Ascending aorta (tissue), 2 donors: ENCODE measurements around the gene GGA1. TPM values are rescaled to one million over a fixed set of nuclear protein-coding genes. Genes with fewer than 3 reads are reported as not detected.
"Not testable (repeated sequence)": the region's sequence is repeated elsewhere in the genome, so short reads cannot be mapped to it uniquely, and the experiment has no call there.

Source experiments
- DNase-seq, 2 donors: peaks; one replicate each; pipeline ENCODE4 v3.0.0-alpha.2; 2019; ENCODE audit warnings: low spot score in 2 of 2
- H3K27ac ChIP-seq, 2 donors: fragments of 200-600 bp; sonication (generic); one replicate each; pipeline ENCODE4 v1.5.1; 2016 to 2017; ENCODE audit warnings: mild to moderate bottlenecking in 1 of 2
- H3K27me3 ChIP-seq: fragments of 200-600 bp; sonication (generic); one replicate; pipeline ENCODE4 v1.5.1; 2017
- H3K36me3 ChIP-seq, 2 donors: fragments of 200-600 bp; sonication (generic); one replicate each; pipeline ENCODE4 v1.5.1; 2016
- H3K4me1 ChIP-seq, 2 donors: fragments of 200-600 bp; sonication (generic); one replicate each; pipeline ENCODE4 v1.5.1; 2016 to 2017; ENCODE audit warnings: mild to moderate bottlenecking in 1 of 2
- H3K4me3 ChIP-seq, 2 donors: fragments of 200-600 bp; sonication (generic); one replicate each; pipeline ENCODE4 v1.5.1; 2016 to 2017; ENCODE audit warnings: mild to moderate bottlenecking in 1 of 2
- H3K9me3 ChIP-seq, 2 donors: fragments of 200-600 bp; sonication (generic); one replicate each; pipeline ENCODE4 v1.5.1; 2016
- intact Hi-C: fragments of 100-400 bp; cut with DNase I; formaldehyde crosslinking; loops from one replicate; pipeline ENCODE4 v1.15.1; 2023
- total RNA-seq: library from RNA; depleted of rRNA; stranded (reverse); fragments of >200 nt; gene quantifications from one replicate; pipeline ENCODE4 v1.1.0, GENCODE V29; 2016
- TF ChIP-seq, protein P1 (sequence below), 3 experiments: fragments of 200-600 bp in 2 of 3; fragments of 450-650 bp in 1 of 3; sonication (generic) in 2 of 3; IDR thresholded peaks; one replicate each; pipeline ENCODE4 v1.5.1; 2016 to 2019; ENCODE audit warnings: antibody characterized with exemption in 3 of 3, mild to moderate bottlenecking in 1 of 3, moderate library complexity in 1 of 3

Gene GGA1
- total RNA-seq, 1 donor from 2014 or later, result 53.5 TPM

GRCh38 chr22:37607935-37608476 lies 628 bp upstream of the GGA1 start:
- Histone ChIP-seq H3K27me3 (no peaks in the 10 kb centered on the region), H3K9me3 (no peaks in the 10 kb centered on the region), H3K4me3 (peak overlapping the region; percentile 79 to 81), H3K36me3 (no peaks in the 10 kb centered on the region), H3K4me1 (peaks cover 5 to 33% of the 10 kb centered on the region in 2 donors), H3K27ac (peak overlapping the region; percentile 92 to 94)
- intact Hi-C loops, result loop anchor here (1.0 to 5.0 kb wide), 3 partner anchors 47 to 69 kb away; no protein-coding TSS in a partner anchor
- TF ChIP-seq, protein P1, sequence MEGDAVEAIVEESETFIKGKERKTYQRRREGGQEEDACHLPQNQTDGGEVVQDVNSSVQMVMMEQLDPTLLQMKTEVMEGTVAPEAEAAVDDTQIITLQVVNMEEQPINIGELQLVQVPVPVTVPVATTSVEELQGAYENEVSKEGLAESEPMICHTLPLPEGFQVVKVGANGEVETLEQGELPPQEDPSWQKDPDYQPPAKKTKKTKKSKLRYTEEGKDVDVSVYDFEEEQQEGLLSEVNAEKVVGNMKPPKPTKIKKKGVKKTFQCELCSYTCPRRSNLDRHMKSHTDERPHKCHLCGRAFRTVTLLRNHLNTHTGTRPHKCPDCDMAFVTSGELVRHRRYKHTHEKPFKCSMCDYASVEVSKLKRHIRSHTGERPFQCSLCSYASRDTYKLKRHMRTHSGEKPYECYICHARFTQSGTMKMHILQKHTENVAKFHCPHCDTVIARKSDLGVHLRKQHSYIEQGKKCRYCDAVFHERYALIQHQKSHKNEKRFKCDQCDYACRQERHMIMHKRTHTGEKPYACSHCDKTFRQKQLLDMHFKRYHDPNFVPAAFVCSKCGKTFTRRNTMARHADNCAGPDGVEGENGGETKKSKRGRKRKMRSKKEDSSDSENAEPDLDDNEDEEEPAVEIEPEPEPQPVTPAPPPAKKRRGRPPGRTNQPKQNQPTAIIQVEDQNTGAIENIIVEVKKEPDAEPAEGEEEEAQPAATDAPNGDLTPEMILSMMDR (IDR thresholded peaks at IDR 0.05), result no peak
- no peak for DNase-seq

- DNase-seq, result no peak
- Histone ChIP-seq H3K27me3 (no peaks in the 10 kb centered on the region), H3K27ac (peak overlapping the region; percentile 92 to 94), H3K4me3 (peak overlapping the region; percentile 79 to 81), H3K36me3 (peaks cover 0 to 8% of the 10 kb centered on the region in 2 donors), H3K4me1 (peaks cover 5 to 37% of the 10 kb centered on the region in 2 donors), H3K9me3 (no peaks in the 10 kb centered on the region)
- TF ChIP-seq, protein P1 (IDR thresholded peaks at IDR 0.05), result no peak
- intact Hi-C loops, result loop anchor here (2.0 to 5.0 kb wide), 2 partner anchors 62 to 67 kb away; no protein-coding TSS in a partner anchor
Observed at GRCh38 chr22:37609240-37610152, 862 bp downstream of the GGA1 start.

- Histone ChIP-seq H3K4me1 (peaks cover 5 to 37% of the 10 kb centered on the region in 2 donors), H3K4me3 (peak overlapping the region; percentile 79 to 81), H3K36me3 (peaks cover 0 to 14% of the 10 kb centered on the region in 2 donors), H3K27ac (peak overlapping the region; percentile 92 to 94)
- intact Hi-C loops, H3K27me3 ChIP-seq, DNase-seq, H3K9me3 ChIP-seq: not testable (repeated sequence)
Observed at GRCh38 chr22:37610153-37610475, 1.5 kb downstream of the GGA1 start.

- no peaks in the 10 kb centered on the region for H3K9me3 ChIP-seq
- TF ChIP-seq, protein P1 (IDR thresholded peaks at IDR 0.05), result no peak
- intact Hi-C loops, result no loop called here
- DNase-seq, result no peak
- peak overlapping the region in 1 of 2 donors; percentile 79 for H3K4me3 ChIP-seq
- H3K27ac ChIP-seq, result peak overlapping the region in 1 of 2 donors; percentile 92
- H3K36me3 ChIP-seq, result peaks cover 2 to 15% of the 10 kb centered on the region in 2 donors
- peaks cover 5 to 37% of the 10 kb centered on the region in 2 donors for H3K4me1 ChIP-seq
- H3K27me3 ChIP-seq, result no peaks in the 10 kb centered on the region
Observed at GRCh38 chr22:37610480-37611129, 2.0 kb downstream of the GGA1 start.

- Histone ChIP-seq H3K4me1 (peaks cover 5 to 37% of the 10 kb centered on the region in 2 donors), H3K27ac (peak overlapping the region in 1 of 2 donors; percentile 33)
Observed at GRCh38 chr22:37611207-37611606, 2.6 kb downstream of the GGA1 start.

More at GRCh38 chr22:37611207-37611606, 2.6 kb downstream of the GGA1 start:
- Histone ChIP-seq H3K4me3 (no peak overlapping the region), H3K9me3 (no peaks in the 10 kb centered on the region), H3K36me3 (peaks cover 6 to 19% of the 10 kb centered on the region in 2 donors), H3K27me3 (no peaks in the 10 kb centered on the region)
- DNase-seq, result no peak
- TF ChIP-seq, protein P1 (IDR thresholded peaks at IDR 0.05), result no peak
- intact Hi-C loops, result no loop called here
